ENCODE data around the gene TARS3. TPM values are rescaled to one million over a fixed set of nuclear protein-coding genes. Genes with fewer than 3 reads are reported as not detected.
A peak's percentile ranks its signal among the peaks of the same experiment; 100 is the strongest.

TARS3 gene
- total RNA-seq, 1 donor from 2014 or later: 8.2 TPM

GRCh38 chr15:101648356-101648755 is 75.9 kb downstream of the TARS3 start:
- no peaks in the 10 kb centered on the region for H3K9me3 Mint-ChIP-seq (ENCODE audit: unreplicated experiment)
- H3K27me3 Mint-ChIP-seq (ENCODE audit: unreplicated experiment): peaks cover 5% of the 10 kb centered on the region
- H3K27ac Mint-ChIP-seq (ENCODE audit: unreplicated experiment): no peak overlapping the region
- H3K4me3 Mint-ChIP-seq (ENCODE audit: unreplicated experiment): no peak overlapping the region
- H3K36me3 Mint-ChIP-seq (ENCODE audit: low read depth, unreplicated experiment): peaks cover 14% of the 10 kb centered on the region
- peaks cover 6% of the 10 kb centered on the region for H3K4me1 Mint-ChIP-seq (ENCODE audit: unreplicated experiment)
- TF ChIP-seq CTCF (IDR thresholded peaks at IDR 0.05; ENCODE audit: unreplicated experiment): no peak
- DNase-seq (ENCODE audit: low spot score): no peak

- no peak for DNase-seq (ENCODE audit: low spot score)
- peaks cover 11% of the 10 kb centered on the region for H3K4me1 Mint-ChIP-seq (ENCODE audit: unreplicated experiment)
- no peak for TF ChIP-seq CTCF (IDR thresholded peaks at IDR 0.05; ENCODE audit: unreplicated experiment)
Measured at GRCh38 chr15:101647251-101647650, 77.0 kb downstream of the TARS3 start.

GRCh38 chr15:101646672-101647071 is 77.6 kb downstream of the TARS3 start:
- no peak for TF ChIP-seq CTCF (IDR thresholded peaks at IDR 0.05; ENCODE audit: unreplicated experiment)
- Mint-ChIP-seq H3K27ac (ENCODE audit: unreplicated experiment) (no peak overlapping the region), H3K36me3 (ENCODE audit: low read depth, unreplicated experiment) (peaks cover 17% of the 10 kb centered on the region), H3K27me3 (ENCODE audit: unreplicated experiment) (peaks cover 3% of the 10 kb centered on the region), H3K9me3 (ENCODE audit: unreplicated experiment) (no peaks in the 10 kb centered on the region), H3K4me1 (ENCODE audit: unreplicated experiment) (peaks cover 17% of the 10 kb centered on the region), H3K4me3 (ENCODE audit: unreplicated experiment) (no peak overlapping the region)
- no peak for DNase-seq (ENCODE audit: low spot score)

More at GRCh38 chr15:101647251-101647650, 77.0 kb downstream of the TARS3 start:
- Mint-ChIP-seq H3K9me3 (ENCODE audit: unreplicated experiment) (no peaks in the 10 kb centered on the region), H3K27me3 (ENCODE audit: unreplicated experiment) (peaks cover 5% of the 10 kb centered on the region), H3K36me3 (ENCODE audit: low read depth, unreplicated experiment) (peaks cover 17% of the 10 kb centered on the region), H3K27ac (ENCODE audit: unreplicated experiment) (no peak overlapping the region), H3K4me3 (ENCODE audit: unreplicated experiment) (no peak overlapping the region)

- DNase-seq (ENCODE audit: low spot score): no peak
- no peak for TF ChIP-seq CTCF (IDR thresholded peaks at IDR 0.05; ENCODE audit: unreplicated experiment)
- Mint-ChIP-seq H3K4me1 (ENCODE audit: unreplicated experiment) (peaks cover 15% of the 10 kb centered on the region), H3K27ac (ENCODE audit: unreplicated experiment) (peak overlapping the region; percentile 81), H3K9me3 (ENCODE audit: unreplicated experiment) (no peaks in the 10 kb centered on the region), H3K4me3 (ENCODE audit: unreplicated experiment) (no peak overlapping the region), H3K36me3 (ENCODE audit: low read depth, unreplicated experiment) (peaks cover 17% of the 10 kb centered on the region), H3K27me3 (ENCODE audit: unreplicated experiment) (no peaks in the 10 kb centered on the region)
Measured at GRCh38 chr15:101642361-101642760, 81.9 kb downstream of the TARS3 start.

GRCh38 chr15:101641894-101642293 is 82.4 kb downstream of the TARS3 start:
- Mint-ChIP-seq H3K4me1 (ENCODE audit: unreplicated experiment) (peaks cover 15% of the 10 kb centered on the region), H3K4me3 (ENCODE audit: unreplicated experiment) (no peak overlapping the region), H3K27ac (ENCODE audit: unreplicated experiment) (peak overlapping the region; percentile 81), H3K27me3 (ENCODE audit: unreplicated experiment) (no peaks in the 10 kb centered on the region), H3K36me3 (ENCODE audit: low read depth, unreplicated experiment) (peaks cover 17% of the 10 kb centered on the region), H3K9me3 (ENCODE audit: unreplicated experiment) (no peaks in the 10 kb centered on the region)
- no peak for DNase-seq (ENCODE audit: low spot score)
- TF ChIP-seq CTCF (IDR thresholded peaks at IDR 0.05; ENCODE audit: unreplicated experiment): no peak

Data from endothelial cell (in vitro differentiated cells).